ENCODE data around the gene EREG.

The EREG gene

DNA sequence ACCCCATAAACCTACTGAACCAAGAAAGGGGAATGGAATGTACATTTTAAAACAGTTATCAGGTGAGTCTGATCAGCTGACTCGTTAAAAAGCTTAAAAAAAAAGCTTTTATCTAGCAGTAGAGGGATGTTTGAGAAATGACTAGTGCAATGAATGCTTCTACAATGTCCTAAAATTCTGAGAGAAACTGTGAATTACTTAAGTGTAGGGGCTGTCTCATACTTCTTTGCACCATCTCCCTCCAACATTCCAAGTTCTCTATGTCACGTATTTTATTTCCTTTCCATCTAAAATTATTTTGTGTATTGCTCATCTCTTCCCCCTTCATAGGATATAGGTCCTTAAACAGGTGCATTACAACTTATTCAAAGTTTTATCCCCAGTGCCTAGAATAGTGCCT is 68.1 kb downstream of the EREG start:
- no peak for DNase-seq

DNA sequence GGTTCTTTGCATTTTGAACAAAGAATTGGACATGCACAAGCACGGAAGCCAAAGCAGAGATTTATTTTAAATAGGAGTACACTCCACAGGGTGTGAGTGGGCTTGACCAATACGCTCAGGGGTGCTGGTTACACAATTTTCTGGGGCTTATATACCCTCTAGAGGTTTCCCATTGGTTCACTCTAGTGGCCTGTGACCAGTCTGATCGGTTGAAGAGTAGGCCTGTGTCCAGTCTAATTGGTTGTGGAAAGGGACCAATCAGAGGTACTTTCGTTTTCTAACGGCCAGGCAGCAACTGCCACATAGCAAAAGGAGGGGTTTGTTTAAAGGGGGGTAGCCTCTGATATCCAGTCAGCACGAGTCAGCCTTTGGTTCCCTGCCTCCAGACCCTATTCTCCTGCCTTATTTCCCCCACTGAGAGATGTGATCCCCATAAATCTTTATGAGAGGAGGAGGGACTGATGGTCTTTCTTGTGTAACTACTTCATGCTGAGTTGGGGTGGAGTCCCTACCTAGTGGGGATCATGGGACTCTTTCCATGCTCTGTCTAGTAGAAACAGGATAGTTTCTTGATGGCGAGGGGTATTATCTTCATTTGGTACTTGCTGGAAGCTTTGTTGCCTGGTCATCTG is 68.7 kb downstream of the EREG start:
- DNase-seq = no peak

DNA sequence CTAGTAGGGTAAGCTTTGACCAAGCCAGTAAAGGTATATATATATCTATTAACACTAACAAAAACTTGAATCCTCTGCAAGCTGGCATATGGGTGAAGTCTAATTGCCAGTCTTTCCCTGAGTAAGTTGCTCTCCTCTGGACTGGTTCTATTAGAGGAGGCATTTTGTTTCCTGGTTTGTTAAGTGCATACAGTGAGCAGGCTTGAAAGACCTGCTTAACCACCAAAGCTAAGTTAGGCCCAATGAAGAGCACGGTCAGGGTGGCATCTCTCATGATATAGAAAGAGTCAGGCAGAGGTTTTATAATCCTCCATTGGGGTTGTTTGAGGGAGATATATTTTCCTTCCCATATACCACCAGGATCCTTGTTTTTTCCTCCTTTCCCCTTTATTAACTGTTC is 70.4 kb downstream of the EREG start:
- no peak for DNase-seq

DNA sequence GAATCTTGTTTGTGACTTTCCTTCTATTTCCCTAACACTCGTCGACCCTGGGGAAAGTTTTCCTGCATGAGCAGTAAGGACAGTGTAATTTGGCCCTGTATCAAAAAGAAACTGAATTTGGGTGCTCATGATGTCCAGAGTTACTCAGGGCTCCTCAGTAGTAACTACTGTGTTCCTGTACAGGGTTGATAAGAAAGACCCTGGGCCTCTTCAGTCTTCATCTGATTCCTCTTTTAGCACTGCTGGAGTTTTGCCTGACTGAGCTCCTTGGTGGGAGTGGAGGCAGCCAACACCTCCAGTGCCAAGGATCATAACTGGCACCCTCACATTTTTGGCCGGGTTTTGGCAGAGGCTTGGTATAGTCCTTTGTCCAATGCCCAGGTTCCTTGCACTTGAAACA is 72.9 kb downstream of the EREG start:
- no peak for DNase-seq
